GM21717 (cell line): ENCODE measurements around the gene VAMP7.
"Not testable (repeated sequence)": the region's sequence is repeated elsewhere in the genome, so short reads cannot be mapped to it uniquely, and the experiment has no call there.

Experiments used
- ATAC-seq: cut with Tn5 transposase; IDR thresholded peaks from one replicate; pipeline ENCODE4 v1.9.1; 2021; ENCODE audit warnings: mild to moderate bottlenecking, moderate library complexity; ENCODE audit not compliant: unreplicated experiment

The VAMP7 gene

GRCh38 chrX:155881158-155881993 is at the start of gene VAMP7:
VAMP7 (plus strand) TSS chrX:155881345; CDS start chrX:155889467, 8,122 bp downstream.
- ATAC-seq, result peak; percentile 95

GRCh38 chrX:155841232-155841631 is 39.9 kb upstream of the VAMP7 start:
- ATAC-seq, result no peak

- not testable (repeated sequence) for ATAC-seq
Observed at GRCh38 chrX:155851786-155852185, 29.4 kb upstream of the VAMP7 start.

- no peak for ATAC-seq
Observed at GRCh38 chrX:155857561-155857960, 23.6 kb upstream of the VAMP7 start.

GRCh38 chrX:155864655-155865054 is 16.5 kb upstream of the VAMP7 start:
- no peak for ATAC-seq

GRCh38 chrX:155865193-155865592 is 16.0 kb upstream of the VAMP7 start:
- ATAC-seq, result no peak

- ATAC-seq, result no peak
Observed at GRCh38 chrX:155867821-155868220, 13.3 kb upstream of the VAMP7 start.

GRCh38 chrX:155870958-155871357 is 10.2 kb upstream of the VAMP7 start:
- no peak for ATAC-seq

- no peak for ATAC-seq
Observed at GRCh38 chrX:155871934-155872333, 9.2 kb upstream of the VAMP7 start.

- no peak for ATAC-seq
Observed at GRCh38 chrX:155873188-155873587, 8.0 kb upstream of the VAMP7 start.

GRCh38 chrX:155874571-155875244 is 6.4 kb upstream of the VAMP7 start:
- ATAC-seq, result no peak

GRCh38 chrX:155876704-155877103 is 4.4 kb upstream of the VAMP7 start:
- ATAC-seq, result no peak

- ATAC-seq, result no peak
Observed at GRCh38 chrX:155877288-155877687, 3.9 kb upstream of the VAMP7 start.

GRCh38 chrX:155880586-155881157 is 473 bp upstream of the VAMP7 start:
- ATAC-seq, result no peak

GRCh38 chrX:155886409-155886808 is 5.3 kb downstream of the VAMP7 start:
- ATAC-seq, result no peak

- ATAC-seq, result no peak
Observed at GRCh38 chrX:155888139-155888538, 7.0 kb downstream of the VAMP7 start.

- ATAC-seq, result no peak
Observed at GRCh38 chrX:155889328-155889727, 8.2 kb downstream of the VAMP7 start.

- ATAC-seq, result no peak
Observed at GRCh38 chrX:155891446-155892210, 10.5 kb downstream of the VAMP7 start.

- ATAC-seq, result no peak
Observed at GRCh38 chrX:155893521-155893920, 12.4 kb downstream of the VAMP7 start.

GRCh38 chrX:155896512-155896911 is 15.4 kb downstream of the VAMP7 start:
- ATAC-seq, result no peak

GRCh38 chrX:155899366-155899765 is 18.2 kb downstream of the VAMP7 start:
- ATAC-seq, result no peak
